GM21423 (cell line): ENCODE data around the gene PPP6R3.

ENCODE experiments used
- ATAC-seq: cut with Tn5 transposase; IDR thresholded peaks from one replicate; pipeline ENCODE4 v1.9.1; 2021; ENCODE audit warnings: mild to moderate bottlenecking, moderate library complexity; ENCODE audit not compliant: unreplicated experiment

PPP6R3 gene

DNA sequence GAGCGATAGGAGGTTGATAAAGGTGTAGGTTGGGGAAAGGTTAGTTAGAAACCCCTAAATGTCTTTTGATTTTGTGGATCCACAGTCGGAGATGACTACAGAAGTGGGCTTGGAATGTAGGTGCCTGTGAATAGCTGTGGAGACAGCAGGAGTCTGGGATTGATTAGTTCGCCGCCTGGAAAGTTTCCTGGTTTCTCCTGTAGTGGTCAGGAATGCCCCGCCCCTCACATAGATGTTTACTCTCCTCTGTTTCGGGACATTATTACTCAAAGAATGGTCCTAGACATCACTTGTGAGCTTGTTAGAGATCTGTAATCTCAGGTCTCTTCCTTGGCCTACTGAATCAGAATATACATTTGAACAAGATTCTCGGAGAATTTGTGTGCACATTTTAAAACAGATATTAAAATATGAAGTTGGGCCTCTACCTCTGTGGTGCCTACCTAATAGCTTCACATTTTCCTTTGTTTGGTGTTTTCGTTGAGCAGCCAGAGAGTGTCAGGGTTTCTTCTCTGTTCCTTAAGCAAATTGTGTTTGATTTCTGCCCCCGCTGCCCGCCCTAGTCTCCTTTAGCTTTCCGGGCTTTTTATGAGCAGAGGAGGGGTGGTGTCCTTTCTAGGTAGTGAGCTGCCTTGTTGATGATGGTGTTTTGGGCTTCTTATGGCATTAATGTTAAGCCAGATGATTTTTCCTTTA lies 89.4 kb downstream of the PPP6R3 start:
- no peak for ATAC-seq

DNA sequence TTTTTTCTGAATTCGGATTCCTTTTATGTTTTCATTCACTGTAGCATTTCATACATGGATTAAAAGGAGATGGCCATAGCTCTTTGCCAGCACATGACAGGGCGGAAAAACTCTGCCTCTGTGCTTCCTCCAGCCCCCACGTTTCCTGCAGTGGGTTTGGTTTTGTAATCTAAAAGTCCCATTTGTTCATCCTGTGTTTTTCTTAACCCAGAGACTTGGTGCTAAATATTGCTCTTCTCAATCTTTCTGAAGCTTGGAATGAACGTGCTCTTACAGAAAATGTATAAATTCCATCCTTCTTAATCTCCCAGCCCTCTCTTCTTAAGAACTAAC lies 89.9 kb downstream of the PPP6R3 start:
- no peak for ATAC-seq

DNA sequence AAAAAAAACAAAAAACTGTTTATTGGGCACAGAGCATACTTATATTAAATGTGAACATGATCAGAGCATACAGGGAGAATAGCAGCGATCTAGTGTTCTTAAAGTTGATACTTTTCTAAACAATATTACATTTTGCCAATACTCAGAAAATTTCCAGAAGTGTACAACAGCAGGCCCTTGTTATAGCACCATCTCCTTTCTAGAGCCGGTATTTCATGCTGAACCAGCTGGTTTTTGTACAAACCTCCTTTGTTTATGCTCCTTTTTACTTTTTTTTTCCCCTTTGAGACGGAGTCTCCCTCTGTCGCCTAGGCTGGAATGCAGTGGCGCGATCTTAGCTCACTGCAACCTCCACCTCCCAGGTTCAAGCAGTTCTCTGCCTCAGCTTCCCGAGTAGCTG lies 90.7 kb downstream of the PPP6R3 start:
- no peak for ATAC-seq

DNA sequence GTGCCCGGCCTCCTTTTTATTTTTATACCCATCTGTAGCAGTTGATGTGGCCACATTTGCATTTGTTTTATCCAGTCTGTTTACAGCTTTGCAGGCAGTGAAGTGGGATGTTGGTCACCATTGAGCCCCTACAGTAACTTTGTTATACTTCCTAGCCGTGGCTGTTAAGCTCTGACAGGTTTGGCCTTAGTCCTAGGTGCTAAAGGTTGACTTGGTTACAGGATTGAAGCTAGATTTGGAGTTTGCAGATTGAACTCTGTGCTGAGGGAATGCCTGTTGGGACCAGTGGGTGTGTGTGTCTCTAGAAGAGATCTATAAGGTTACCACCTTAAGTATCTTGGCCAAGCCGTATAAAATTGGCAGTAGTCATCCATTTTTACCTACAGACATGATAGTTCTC lies 91.2 kb downstream of the PPP6R3 start:
- no peak for ATAC-seq

DNA sequence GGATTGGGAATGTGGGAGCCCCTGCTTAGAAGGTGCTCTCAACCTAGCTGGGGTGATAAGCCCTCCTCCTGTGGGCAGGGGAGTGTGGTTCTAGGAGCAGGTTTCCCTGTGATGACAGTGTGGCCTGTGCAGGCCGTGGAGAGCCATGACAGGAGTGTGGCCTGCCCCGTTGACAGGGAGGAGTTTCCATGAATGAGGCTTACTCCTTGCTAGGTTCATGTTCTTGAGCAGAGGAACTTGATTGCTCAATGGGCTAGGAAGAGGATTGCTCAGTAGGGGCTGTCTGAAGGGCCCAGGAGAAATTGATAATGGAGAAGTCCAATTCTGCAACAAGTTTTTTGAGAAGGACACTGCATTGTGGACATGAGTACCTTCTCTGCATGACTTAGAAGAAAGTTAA lies 92.0 kb downstream of the PPP6R3 start:
- ATAC-seq = no peak

DNA sequence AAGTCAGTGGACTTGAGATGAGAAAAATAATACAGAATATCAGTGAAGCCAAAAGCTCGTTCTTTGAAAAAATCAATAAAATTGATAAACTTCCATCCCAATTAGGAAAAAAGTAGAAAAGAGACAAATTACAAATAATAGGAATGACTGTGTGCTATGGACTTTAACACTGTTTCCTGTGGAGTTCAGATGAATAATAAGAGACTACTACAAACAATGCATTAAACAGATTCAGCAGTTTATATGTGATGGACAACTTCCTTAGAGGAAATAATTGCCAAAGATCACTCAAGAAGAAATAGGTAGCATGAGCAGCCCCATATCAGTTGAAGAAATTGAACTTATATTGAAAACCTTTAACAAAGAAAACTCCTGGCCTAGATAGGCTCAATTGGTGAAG lies 99.7 kb downstream of the PPP6R3 start:
- ATAC-seq = no peak

DNA sequence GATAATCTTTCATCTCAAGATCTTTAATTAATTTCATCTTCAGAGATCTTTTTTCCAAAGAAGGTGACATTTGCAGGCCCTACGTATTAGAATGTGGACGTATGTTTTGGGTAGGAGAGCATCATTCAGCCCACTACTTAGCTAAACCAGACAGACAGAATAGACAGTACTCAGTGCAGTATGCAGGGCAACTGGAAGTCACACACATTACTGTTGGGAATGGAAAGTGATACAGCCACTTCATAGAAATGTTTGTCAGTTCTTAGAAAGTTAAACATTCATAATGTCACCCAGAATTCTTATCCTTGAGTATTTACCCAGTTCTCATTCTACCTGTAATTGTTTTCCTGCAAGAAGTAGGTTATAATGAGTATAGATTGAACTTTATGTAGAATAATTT lies 102.9 kb downstream of the PPP6R3 start:
- no peak for ATAC-seq

DNA sequence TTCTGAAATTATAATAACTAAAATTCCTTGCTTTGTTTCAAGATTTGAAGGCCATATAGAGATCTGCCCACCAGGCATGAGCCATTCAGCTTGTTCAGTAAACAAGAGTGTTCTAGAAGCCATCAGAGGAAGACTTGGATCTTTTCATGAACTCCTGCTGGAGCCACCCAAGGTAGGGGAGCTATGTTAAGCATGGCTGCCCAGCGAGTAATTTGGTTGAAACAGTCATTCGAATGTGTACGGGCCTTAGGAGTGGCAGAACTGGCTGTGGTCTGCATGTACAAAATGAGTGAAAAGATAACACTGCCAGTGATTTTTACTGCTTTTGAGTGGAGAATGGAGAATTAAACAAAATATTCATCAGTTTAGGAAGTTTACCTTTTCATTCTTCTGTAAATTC lies 103.7 kb downstream of the PPP6R3 start:
- no peak for ATAC-seq

DNA sequence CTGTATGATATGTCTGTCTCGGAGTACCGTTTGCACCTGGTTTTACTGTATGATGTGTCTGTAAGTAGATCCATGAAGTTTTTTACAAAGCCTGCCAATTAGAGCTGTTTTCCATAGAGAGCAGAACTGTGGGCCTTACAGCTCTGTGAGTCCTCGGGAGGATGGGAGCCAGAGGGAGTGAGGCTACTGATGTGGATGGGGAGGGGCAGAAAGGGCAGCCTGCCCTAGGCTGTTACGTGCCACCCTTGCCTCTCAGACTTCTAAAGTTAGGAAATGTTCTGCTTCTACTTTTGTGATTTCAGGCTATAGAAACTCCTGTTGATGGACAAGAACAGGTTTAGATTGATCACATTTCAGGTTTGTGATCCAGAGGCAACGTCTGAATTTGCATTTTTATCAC lies 105.2 kb downstream of the PPP6R3 start:
- ATAC-seq = no peak

DNA sequence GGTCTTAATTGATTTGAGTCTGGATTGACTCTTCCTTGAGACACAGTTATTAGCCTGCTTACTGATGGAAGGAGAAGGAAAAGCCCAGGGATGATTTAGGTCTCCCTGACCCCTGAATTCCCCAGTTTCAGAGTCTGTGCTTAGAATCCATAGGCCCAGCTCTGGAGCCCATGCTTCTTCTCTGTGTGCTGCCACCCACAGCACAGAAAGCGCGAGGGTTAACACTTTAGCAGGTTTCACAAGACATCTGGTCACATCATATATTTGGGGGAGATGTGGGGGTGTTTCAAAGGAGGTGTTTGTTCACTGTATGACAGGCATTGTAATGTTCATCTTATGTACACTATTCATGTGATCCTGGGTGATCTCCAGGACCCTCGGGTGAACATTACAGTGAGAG lies 107.0 kb downstream of the PPP6R3 start:
- no peak for ATAC-seq

DNA sequence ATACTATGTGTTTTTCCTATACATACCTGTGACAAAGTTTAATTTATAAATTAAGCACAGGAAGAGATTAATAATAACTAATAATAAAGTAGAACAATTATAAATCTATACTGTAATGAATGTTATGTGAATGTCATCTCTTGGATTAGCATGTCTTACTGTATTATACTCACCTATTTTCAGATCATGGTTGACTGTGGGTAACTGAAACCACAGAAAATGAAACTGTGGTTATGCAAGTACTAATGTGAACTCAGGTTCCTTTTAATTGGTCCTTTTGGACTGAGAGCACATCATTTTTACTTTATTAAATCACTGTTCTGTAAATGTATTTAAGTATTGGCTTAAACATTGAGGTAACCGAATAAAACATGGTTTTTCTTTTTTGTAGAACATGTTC lies 108.8 kb downstream of the PPP6R3 start:
- ATAC-seq = no peak

DNA sequence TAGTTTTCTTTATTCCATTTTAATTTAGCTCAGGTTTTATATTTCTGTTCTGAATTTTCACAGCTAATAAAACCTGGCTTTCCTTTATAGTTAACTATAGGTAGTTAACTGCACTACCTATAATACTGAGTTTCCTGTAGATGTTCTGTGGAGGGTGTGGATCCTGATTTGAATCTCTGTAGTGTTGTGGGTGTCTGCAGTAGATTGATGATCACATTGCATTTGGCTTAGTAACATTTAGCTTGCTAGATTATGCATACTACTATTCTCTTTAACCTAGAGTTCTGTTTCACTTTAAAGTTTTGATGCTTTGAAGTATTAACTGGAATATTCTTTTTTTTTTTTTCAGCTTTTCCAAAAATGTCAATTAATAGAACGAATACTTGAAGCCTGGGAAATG lies 110.1 kb downstream of the PPP6R3 start:
- no peak for ATAC-seq

DNA sequence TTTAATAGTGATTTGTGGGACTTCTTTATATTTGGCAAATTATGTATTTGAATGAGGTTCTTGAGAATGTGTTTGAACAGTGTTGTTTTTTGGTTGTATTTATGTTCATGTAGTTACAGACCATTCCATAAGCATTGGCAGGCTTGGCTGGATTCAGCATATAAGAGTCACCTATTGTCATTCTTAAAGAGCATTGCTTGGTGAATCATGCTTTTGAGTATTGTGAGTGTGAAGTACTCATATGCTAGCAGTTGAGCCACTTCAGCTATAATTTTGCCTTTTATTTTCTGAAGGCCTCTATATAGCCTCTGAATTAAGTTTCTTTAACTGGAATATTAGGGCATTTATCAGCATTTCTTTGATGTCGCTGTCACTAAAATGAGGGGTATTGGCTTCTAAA lies 113.8 kb downstream of the PPP6R3 start:
- ATAC-seq = no peak

DNA sequence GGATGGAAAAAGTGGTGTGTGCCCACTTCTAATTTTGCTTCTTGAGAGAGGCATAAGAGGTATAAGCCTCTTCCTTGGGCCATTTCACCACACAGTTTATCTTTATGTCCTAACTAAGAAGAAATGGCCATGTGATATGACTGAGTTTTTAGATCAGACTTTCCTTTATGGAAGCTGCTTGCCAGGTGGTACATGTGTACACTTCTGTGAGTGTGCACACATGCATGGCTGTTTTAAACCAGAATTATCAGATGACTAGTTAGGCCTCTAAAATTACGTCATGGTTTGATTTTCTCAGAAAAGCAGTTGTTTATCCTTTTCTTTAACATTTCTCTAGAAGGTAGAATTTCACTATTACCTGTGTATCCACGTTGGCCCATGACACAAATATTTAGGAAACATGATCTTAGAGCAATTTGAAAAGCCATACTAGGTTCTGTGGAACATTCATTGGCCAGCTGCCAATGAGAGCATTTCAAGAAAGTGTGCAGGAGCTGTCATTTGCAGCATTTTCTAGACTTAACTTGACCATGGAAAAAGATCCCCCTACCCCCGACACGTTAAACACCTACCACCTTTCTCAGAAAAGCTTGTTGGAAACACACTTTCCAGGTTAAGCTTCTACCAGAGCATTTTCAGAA lies 114.6 kb downstream of the PPP6R3 start:
- no peak for ATAC-seq

DNA sequence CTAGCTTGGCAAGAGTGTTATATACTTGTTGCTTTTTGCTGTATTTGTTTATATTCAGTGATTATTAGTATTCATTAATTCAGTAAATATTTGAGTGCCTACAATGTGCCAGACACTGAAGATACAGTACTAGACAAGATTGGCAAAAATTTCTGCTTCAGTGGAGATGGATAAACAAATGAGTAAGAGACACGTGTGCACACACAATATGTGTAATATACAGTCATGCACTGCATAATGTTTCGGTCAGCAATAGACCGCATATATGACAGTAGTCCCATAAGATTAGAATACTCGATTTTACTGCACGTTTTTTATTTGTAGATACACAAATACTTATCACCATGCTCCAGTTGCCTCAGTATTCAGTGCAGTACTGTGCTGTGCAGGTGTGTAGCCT lies 118.9 kb downstream of the PPP6R3 start:
- ATAC-seq = no peak

DNA sequence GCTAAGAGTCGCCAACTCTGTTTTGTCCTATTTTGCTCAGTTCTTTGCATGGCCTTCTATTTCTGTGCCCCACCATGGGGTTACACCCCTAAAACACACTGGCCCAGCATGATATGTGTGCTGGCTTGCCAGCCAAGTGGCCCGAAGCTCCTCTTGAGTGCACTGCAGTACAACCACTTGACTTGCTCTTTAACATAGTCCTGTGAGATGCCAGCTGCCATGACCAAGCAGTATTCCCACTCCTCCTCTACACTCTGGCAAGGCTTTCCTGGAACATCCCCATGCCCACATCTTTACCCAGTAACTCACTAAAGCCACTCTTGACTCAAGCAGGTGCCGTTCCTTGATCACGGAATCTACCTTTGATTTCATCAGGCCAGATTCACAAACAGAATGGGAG lies 120.9 kb downstream of the PPP6R3 start:
- ATAC-seq = no peak

DNA sequence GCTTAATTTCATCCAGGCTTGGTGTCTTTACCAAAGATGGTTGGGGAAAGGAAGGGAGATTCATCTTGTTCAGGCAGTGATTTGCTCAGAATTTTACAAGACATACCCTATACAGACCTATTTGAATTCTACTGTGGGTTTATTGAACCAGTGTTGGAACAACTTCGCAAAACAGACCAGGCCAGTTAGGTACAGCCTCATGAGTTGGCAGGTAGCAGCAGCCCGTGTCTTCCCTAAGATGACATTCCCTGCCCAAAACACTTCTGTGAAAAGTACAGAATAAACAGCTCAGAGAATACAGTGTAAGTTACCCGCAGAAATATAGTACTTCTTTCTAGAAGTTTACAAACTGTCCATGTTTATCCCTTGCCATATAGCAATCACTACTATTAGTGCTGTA lies 121.3 kb downstream of the PPP6R3 start:
- no peak for ATAC-seq

DNA sequence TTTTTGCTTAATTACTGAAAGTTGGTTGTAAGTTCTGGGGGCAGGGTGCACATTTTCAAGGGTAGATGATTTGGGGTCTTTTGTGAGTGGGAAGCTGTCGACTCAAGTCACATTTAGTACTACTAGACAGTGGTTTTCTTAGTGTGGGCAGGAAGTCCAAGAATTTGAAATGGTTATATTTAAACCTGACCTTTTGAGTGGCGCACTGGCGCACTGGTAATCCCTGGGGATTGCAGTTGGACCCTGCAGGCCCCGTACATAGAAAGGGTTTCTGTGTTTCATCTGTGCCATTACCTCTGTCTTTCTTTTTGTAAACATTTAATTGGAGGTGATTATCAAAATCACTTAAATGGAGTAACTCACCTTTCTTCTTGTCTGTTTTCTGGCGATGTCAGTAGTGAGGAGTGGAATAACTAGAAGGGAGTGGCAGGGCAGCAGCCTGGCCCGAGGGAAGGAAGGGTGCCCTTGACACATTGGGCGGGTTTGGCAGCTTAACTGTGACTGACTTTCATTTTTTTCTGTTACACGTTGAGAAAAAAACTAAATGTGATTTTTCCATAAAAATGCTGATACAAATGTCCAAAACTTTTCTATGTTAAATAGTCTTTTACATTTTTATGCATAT lies 122.0 kb downstream of the PPP6R3 start:
- ATAC-seq = no peak

DNA sequence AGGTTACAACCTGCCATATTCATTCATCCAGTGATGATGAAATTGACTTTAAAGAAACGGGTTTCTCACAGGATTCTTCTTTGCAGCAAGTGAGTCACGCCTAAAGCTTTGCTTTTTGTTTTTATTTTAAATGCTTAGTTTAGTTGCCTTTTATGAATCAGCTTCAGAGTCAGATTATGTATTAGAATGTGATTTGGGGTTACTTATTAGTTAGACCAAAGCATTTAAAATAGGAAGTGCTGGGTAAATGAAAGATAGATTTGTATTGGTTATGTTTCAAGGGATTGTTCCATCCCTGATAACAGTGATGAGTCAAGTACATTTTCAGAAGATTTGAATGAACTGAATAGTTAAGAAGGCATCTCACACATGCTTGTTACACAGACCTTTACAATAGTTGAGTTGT lies 122.5 kb downstream of the PPP6R3 start:
- no peak for ATAC-seq

DNA sequence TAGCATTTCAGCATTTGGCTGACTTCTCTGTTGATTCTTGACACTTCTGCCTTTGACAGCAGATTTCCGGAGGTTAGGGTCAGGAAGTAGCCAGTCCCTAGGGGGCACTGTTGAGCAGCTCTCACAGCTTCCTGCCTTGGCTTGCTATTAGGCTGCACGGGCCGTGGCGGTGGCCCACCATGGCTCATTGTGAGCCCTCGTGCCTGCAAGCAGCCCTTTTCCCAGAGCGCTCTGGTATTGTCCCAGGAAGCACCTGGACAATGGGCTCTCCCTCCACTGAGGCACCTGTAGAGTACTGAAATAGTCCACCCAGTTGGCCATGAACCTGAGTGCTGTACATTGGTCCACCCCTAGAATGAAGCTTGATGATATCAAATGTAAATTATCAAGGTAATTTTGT lies 123.5 kb downstream of the PPP6R3 start:
- no peak for ATAC-seq

DNA sequence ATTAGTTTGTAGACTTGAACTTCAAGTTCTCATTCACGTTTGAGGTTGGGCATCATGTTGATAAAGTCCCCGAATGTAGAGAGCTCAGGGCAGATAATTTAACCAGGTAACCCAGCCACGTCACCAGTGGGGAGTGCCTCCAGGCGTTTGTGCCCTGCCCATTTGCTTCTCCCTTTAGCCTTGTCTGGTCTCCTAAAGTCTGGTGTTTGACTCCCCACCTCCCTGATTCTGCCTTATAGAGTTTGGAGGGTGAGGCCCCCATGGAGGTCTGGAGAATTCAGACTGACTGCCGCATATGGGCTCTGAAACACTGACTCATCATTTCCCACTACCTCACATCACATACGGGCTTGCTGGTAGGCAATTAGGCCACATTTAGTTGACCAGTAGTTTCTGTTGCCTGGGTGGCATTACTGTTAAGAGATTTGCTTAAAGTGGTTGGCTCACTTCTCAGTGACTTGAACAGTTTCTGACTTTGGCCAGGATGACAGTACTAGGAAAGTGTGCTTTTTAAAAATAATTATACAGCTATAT lies 124.5 kb downstream of the PPP6R3 start:
- ATAC-seq = no peak

DNA sequence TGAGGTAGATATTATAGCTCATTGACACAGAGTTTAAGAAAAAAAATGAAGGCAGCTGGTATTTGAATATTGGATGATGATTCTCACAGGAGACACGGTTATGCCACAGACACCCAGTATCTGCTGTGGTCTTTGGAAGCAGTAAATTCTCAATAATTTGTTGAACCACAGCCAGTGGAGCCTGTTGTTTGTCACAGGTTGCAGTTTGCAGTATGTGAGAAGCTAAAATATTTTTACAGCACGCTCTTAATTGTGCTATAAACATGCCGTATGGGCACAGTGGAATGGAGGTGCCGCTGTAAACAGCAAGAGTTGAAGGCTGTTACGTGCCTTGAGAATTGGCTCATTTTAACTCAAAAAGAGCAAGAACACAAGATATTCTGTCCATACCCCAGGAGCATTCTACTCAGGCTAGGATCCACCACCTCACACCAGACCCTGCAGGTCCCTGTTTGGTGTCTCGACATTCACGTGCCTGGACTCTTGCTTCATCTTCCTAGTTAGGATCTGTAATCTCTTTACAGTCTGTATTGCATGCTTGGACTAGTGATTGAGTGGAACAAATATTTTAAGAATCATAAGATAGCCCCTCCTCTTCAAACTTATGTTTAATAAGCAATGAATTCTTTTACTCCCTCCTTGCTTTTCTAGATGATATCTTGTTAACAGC lies 129.1 kb downstream of the PPP6R3 start:
- no peak for ATAC-seq
